ENCODE data around the gene ASAP2. TPM values are rescaled to one million over a fixed set of nuclear protein-coding genes. Genes with fewer than 3 reads are reported as not detected.

Gene ASAP2
- total RNA-seq, 1 donor from 2014 or later = 58.0 TPM

DNA sequence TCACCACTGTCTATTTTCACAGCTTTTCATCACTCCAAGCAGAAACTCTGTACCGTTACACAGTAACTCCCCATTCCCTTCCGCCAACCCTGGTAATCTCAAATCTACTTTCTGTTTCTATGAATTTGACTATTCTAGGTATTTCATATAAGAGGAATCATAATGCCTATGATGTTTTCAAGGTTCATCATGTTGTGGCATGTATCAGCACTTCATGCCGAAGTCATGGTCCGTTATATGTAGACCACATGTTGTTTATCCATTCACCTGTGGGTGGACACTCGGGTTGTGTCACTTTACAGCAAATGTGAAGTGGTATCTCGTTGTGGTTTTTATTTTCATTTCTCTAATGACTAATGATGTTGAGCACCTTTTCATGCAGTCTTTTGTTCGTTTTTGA is 238.5 kb downstream of the ASAP2 start:
- DNase-seq = no peak

DNA sequence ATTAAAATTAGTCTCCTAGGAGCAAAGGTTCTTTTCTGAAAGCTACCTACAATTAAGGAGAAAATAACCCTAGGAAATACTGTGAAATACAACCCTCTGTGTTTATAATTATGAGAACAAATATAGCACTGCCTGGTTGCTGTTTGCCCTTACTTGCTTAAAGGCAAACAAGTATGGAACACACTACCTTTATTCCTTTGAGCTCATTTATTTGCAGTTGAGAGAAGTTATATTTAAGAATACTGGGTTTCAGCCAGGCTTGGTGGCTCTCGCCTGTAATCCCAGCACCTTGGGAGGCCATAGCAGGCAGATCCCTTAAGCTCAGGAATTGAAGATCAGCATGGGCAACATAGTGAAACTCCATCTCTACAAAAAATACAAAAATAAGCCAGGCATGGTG is 244.6 kb downstream of the ASAP2 start:
- DNase-seq = no peak

Other genes starting within 250 kb of the ASAP2 start
- gene MBOAT2, start 203.1 kb upstream of the ASAP2 start, total RNA-seq = 14.5 and 15.0 TPM in 2 replicates
- gene ITGB1BP1, start 216.7 kb downstream of the ASAP2 start, total RNA-seq = 41.0 and 52.5 TPM in 2 replicates
- 44.1 and 99.6 TPM in 2 replicates for gene CPSF3, start 216.8 kb downstream of the ASAP2 start, total RNA-seq